Cardiac fibroblast (primary cell): Measurements from ENCODE around the gene DYNLL2.
"Not testable (repeated sequence)": the region's sequence is repeated elsewhere in the genome, so short reads cannot be mapped to it uniquely, and the experiment has no call there.

Experiments used
- DNase-seq, 2 donors: peaks; one replicate each; pipeline versions ENCODE4 v3.0.0 to v3.0.0-alpha.2; 2010; ENCODE audit warnings: low read depth in 2 of 2
- H3K4me3 ChIP-seq, 2 donors: replicated peaks in 1 of 2; 1 replicate in 1 of 2; 2 replicates in 1 of 2; pipeline ENCODE4 v1.5.1; 2011; ENCODE audit warnings: low read depth in 2 of 2, low read length in 2 of 2, mild to moderate bottlenecking in 2 of 2, moderate library complexity in 1 of 2
- CTCF ChIP-seq: IDR thresholded peaks from one replicate; pipeline ENCODE4 v1.5.1; 2011; ENCODE audit warnings: low read depth, mild to moderate bottlenecking, low read length, inconsistent platforms

Gene DYNLL2

GRCh38 chr17:58082870-58083490, at the start of gene DYNLL2:
Gene DYNLL2, plus strand, starts transcription at chr17:58083419. Its CDS starts 3,672 bp downstream, at chr17:58087091.
- TF ChIP-seq CTCF = no peak

GRCh38 chr17:58039975-58040374, 43.2 kb upstream of the DYNLL2 start:
- H3K4me3 ChIP-seq = no peak overlapping the region
- no peak for DNase-seq
- no peak for TF ChIP-seq CTCF

More at GRCh38 chr17:58082870-58083490, at the start of gene DYNLL2:
- DNase-seq = peak; percentile 89 to 96
- peak within 1 kb of the TSS; percentile 77 to 93 for H3K4me3 ChIP-seq

- no peak for DNase-seq
- TF ChIP-seq CTCF = no peak
- H3K4me3 ChIP-seq = no peak overlapping the region
These were observed 42.8 kb upstream of the DYNLL2 start for GRCh38 chr17:58040386-58040785.

- DNase-seq = no peak
- no peak overlapping the region for H3K4me3 ChIP-seq
- no peak for TF ChIP-seq CTCF
These were observed 42.1 kb upstream of the DYNLL2 start for GRCh38 chr17:58041161-58041560.

- no peak for TF ChIP-seq CTCF
- DNase-seq = no peak
- no peak overlapping the region for H3K4me3 ChIP-seq
These were observed 39.7 kb upstream of the DYNLL2 start for GRCh38 chr17:58043221-58044181.

GRCh38 chr17:58044256-58044655, 39.0 kb upstream of the DYNLL2 start:
- DNase-seq = not testable (repeated sequence)

More at GRCh38 chr17:58044256-58044655, 39.0 kb upstream of the DYNLL2 start:
- not testable (repeated sequence) for H3K4me3 ChIP-seq
